GM18511 (cell line): ENCODE measurements around the gene BTRC.

Experiments used
- ATAC-seq: cut with Tn5 transposase; IDR thresholded peaks from one replicate; pipeline ENCODE4 v1.9.1; 2021; ENCODE audit warnings: mild to moderate bottlenecking, moderate library complexity; ENCODE audit not compliant: unreplicated experiment

BTRC gene

GRCh38 chr10:101476383-101476782 is 122.4 kb downstream of the BTRC start:
- no peak for ATAC-seq

- no peak for ATAC-seq
Measured at GRCh38 chr10:101478956-101479355, 125.0 kb downstream of the BTRC start.

GRCh38 chr10:101481256-101481655 is 127.3 kb downstream of the BTRC start:
- no peak for ATAC-seq

DNA sequence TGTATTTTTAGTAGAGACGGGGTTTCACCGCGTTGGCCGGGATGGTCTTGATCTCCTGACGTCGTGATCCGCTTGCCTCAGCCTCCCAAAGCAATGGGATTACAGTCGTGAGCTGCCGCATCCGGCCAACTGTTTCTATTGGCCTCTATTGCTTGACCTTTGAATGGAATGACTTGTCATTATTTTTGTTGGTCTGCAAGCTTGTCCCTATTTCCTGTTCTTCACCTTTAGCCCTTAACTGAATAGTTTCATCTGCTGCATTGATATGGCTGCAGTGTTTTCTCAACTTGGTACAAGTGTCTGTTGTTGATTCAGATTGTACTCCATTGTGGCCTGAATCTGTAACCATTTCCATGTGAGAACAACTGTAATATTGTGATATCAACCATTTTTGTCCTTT is 128.6 kb downstream of the BTRC start:
- no peak for ATAC-seq

- ATAC-seq, result no peak
Measured at GRCh38 chr10:101484175-101484745, 130.3 kb downstream of the BTRC start.

DNA sequence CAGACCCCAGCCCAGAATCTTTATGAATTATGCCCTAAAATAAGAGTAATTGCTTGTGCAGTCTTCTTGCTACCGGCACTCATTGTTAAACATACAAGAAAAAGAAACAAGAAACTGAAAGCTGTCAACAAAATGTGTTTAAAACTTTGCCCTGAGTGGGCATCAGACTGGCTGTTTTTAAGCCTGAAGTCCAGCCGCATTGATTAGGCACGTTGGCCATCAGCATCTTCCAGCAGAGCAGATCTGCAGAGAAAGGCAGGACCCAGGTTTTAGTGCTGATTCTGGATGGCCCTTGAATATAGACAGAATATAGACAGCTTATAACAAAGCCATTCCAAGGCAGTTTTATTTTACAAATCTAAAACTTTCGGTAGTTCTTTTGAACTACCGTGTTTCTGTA is 131.2 kb downstream of the BTRC start:
- no peak for ATAC-seq

- no peak for ATAC-seq
Measured at GRCh38 chr10:101485681-101486554, 132.0 kb downstream of the BTRC start.

DNA sequence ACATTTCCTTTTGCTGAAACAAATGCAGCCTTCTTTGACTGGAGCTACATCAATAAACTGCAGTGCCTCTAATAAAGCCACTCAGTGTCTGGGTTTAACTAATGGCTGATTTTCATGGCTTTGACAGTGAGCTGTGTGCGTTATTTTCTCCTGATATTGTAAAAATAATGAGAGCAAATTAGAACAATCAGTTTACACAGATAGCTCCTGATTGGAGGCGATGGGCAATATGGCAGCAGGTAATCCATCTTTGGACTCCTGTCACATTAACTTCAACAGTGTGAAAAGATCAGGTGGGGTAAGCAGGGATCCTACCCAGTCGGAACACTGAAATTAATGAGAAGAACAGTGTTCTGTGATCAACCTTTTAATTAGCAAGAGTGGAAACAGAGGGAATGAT is 133.4 kb downstream of the BTRC start:
- ATAC-seq, result no peak

GRCh38 chr10:101489355-101489754 is 135.4 kb downstream of the BTRC start:
- ATAC-seq, result no peak

DNA sequence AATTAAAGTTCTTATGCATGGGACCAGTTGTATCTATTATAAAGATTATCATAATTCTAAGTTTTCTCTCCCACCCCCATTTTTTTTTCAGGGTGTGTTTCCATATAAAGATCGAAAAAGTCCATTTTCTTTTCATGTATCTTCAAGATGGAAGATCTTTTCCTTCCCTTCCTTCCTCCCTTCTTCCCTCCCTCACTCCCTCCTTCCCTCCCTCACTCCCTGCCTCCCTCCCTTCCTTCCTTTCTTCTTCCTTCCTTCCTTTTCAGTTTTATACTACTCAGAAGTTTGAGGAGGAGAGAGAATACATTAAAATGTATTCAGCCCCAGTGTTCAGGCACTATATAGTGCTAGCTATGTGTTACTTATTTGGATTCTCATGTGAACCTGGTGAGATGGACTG is 136.1 kb downstream of the BTRC start:
- ATAC-seq, result no peak

DNA sequence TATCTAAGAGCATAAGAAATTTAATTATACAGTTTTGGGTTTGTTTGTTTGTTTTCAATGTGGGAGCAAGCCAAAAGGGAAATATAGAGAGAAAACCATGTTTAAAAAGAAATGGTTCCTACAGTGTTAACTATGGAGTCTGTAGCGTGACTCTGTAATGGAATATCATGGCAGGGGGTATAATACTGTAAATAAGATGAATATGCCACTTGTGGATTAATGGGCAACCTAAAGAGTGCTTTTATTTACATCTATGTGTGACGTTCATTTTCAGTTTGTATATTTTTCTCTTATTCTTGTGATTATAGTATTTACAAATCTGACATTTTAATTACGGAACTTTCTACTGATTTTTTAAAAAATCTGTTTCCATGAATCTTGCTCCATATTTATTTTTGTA is 138.2 kb downstream of the BTRC start:
- ATAC-seq, result no peak

DNA sequence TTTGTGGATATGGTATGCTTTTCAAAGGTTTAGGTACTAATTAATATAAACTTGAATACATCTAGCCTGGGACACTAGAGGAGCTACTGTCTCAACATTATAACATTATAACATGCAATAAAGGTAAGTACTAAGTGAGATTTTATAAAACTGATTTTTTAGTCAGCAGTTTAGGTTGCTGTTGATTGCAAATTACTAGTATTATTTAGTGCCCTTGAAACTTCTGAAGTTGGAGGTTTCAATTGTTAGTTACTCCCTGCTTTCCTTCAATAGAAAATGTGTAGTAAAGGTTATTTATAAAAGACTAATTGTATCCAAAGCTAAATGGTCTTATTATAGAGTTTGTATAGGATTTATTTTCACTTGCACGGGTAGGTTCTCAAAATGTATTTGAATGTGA is 138.8 kb downstream of the BTRC start:
- ATAC-seq, result no peak

- no peak for ATAC-seq
Measured at GRCh38 chr10:101493249-101493648, 139.3 kb downstream of the BTRC start.

- no peak for ATAC-seq
Measured at GRCh38 chr10:101493782-101494281, 139.9 kb downstream of the BTRC start.

- no peak for ATAC-seq
Measured at GRCh38 chr10:101494650-101495049, 140.7 kb downstream of the BTRC start.

GRCh38 chr10:101495324-101495925 is 141.5 kb downstream of the BTRC start:
- ATAC-seq, result no peak

- ATAC-seq, result no peak
Measured at GRCh38 chr10:101504438-101504837, 150.5 kb downstream of the BTRC start.

- no peak for ATAC-seq
Measured at GRCh38 chr10:101506829-101507661, 153.1 kb downstream of the BTRC start.

GRCh38 chr10:101507828-101508227 is 153.9 kb downstream of the BTRC start:
- no peak for ATAC-seq

GRCh38 chr10:101511938-101512337 is 158.0 kb downstream of the BTRC start:
- ATAC-seq, result no peak

DNA sequence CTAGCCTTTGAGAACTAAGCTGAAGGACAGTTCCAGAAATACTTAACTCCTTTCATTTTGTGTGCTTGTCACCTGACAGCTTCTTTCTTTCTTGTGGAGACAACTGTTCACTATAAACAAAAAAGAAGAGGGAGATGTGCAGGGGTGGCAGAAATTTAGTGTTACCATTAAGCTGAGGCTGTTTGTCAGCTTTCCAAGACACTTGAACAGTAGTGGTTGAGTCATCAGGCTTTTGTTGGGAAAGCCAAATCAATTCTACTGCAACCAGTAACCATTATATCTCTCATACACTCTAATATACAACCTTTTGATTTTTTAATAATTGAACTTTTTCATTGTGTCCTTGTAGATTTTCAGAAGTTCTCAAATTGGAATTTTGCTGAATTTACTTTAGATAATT is 158.8 kb downstream of the BTRC start:
- ATAC-seq, result no peak
